GM19438 (cell line): ENCODE measurements around the gene CDH13.

Source experiments
- ATAC-seq: cut with Tn5 transposase; IDR thresholded peaks from one replicate; pipeline ENCODE4 v1.9.1; 2021; ENCODE audit warnings: low read depth; ENCODE audit not compliant: unreplicated experiment

CDH13 gene

DNA sequence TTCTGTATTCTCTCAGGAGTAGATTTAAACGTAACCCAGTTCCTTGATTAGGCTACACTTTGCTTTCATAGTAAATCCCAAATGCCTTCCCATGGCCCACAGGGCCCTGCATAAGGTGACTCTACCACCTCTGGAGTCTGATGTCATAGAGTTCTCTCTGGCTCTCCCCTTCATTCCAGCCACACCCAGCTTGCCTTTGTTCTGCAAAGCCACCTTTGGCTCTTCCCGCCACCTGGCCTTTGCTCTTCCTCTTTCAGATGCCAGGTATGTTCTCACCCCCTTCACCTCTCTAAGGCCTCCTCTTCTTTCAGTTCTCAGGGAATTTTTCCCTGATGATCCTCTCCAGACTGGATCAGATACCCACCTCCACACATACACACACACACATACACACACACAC lies 1039.7 kb downstream of the CDH13 start:
- ATAC-seq, result no peak

DNA sequence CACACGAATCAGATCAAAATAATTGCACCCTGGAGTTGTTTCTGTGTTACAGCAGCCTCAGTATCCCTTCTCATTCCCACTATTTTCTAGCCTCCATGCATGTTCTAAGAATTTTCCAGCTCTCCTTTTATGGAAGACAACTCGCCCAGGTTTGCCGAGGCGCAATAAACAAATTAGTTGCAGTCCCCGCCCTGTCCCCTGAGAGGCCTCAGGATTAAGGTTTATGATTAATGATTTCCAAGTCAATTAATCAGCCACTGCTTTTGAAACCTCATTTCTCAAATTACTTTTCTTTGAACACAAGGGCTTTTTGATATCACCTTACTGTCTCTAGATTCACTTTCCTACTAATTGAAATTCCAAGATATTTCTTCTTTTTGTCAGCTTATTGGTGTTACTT lies 1042.7 kb downstream of the CDH13 start:
- no peak for ATAC-seq

DNA sequence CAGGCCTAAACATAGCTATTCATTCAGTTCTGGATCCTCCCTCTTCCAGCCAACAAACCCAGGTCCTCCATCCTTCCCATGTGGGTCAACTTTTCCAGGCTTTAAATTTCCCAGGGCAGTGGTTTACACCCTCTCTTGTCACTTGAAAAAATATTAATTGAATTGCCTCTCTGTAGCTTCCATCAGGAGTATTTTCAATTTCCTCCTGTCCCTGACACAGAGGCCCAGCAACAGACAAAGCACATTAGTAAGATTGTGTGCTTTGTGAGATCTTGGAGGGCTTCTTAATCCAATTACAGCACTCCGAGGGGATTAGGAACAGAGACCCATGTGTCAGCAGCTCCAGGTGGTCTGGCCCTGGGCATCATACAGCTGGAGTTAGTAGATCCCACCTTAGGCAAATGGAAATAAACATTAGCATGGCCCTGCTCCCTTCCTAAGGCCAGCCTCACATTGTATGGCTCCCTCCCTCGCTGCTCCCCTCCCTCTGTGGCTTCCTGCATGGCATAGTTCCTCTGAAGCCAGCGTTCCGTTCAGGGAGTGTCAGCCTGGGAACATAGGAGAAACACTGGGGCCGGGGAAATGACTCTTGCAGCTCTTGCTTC lies 1048.3 kb downstream of the CDH13 start:
- no peak for ATAC-seq

DNA sequence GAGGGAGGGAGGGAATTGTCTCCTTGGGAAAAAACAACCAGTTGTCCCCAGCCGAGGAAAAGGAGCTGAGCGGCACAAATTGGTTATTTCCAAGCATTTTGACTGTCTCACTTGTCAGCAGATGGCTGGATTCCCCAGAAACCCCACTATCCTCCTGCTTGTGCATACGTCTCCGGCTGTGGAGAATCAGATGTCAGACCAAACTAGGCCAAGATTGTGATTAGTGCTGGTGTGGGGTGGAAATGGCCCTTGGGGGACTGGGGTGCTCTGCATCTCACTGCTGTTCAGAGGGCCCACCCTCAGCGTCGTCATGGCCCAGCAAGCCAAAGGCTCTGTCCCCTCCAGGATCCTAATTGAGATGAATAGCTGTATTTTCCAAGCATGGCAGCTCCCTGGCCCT lies 1049.3 kb downstream of the CDH13 start:
- ATAC-seq, result no peak

DNA sequence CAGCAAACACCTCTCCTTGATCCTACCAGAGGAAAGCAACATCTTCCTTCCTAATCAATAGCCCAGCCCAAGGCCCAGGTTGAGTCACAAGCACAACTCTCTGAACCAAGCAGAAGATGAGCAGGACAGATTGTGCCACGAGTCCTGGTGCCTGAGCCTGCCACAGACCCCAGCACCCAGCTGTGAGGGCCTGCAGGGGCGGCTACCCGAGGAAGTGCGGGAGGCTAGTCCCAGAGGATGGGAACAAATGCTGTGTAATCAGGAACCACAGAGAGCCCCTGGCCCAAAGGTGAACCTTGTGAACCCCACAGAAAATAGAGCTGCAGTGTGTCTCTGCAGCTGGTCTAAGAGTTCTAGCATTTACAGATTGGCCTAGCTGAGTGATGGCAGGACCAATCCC lies 1054.2 kb downstream of the CDH13 start:
- ATAC-seq, result no peak

DNA sequence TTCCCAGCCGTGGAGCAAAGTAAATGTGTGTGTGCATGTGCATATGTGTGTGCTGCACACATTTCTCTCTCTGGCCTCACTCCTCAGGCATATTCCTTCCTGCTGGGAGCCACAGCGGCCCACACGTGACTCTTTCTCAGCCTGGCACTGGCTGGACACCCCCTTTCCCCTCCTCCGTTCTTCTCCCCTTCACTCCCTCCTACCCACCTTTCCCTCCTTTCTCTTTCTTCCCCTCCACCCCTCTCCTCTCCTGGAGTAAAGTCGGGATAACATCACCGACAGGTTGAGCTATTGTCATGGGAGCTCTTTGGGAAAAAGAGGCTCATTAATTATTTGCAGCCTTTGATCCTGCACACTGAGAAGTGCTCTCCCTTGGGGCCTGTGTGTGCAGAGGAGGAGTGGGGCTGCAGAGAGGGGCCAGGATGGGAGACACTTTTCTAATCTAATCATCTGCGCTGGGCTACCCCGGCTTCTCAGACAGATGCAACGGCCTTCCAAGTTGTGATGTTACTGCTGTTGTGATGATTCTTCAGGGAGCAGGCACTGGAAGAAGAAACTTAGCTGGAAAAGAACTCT lies 1054.7 kb downstream of the CDH13 start:
- ATAC-seq, result no peak

DNA sequence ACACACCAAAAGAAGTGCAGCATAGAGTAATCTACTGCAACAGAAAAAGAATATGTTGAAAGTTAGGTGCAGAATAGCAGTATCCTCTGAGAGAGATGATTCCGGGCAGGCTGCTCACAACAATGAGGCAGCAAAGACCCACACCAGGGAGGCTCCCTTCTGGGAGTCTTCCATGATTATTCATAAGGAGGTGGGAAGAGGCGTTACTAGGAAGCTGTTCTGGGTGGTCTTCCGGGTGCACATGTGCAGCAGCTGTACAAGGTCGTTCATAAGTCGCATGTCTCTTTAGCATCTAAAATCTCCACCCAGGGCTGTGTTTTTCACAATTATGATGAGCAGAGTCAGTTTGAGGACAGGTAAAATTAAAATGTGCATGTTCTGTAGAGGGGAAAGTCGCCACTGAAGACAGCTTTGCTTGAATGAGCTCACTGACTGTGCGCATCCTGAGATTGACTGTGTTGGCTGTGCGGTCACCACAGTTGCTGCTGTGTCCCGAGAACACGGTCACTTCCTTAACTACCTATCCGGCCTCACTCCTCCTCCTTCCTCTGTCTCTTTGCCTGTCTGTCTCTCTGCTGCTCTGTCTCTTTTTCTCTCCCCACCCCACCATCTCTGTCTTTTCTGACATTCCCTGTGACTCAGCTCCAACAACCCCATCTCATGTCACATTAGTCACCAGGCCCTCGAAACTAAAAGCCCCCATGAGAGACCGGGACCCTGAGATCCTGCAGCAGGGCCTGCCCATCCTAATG lies 1055.5 kb downstream of the CDH13 start:
- ATAC-seq, result no peak

DNA sequence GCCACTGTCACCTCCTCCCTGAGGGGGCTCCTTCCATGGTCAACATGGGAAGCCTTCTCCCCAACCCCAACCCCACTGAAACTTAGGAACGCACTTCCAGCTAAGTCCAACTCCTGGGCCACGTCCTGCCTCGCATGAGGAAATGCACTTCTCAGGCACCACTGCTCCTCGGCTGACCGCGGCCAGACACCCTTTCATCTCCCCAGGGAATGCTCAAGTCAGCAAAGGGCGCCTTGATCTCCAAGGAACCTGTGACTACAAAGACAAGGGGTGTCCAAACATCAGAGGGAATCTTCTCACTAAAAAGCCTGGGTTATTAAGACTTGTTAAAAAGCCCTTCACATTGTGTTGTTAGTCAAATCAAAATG lies 1056.1 kb downstream of the CDH13 start:
- no peak for ATAC-seq

DNA sequence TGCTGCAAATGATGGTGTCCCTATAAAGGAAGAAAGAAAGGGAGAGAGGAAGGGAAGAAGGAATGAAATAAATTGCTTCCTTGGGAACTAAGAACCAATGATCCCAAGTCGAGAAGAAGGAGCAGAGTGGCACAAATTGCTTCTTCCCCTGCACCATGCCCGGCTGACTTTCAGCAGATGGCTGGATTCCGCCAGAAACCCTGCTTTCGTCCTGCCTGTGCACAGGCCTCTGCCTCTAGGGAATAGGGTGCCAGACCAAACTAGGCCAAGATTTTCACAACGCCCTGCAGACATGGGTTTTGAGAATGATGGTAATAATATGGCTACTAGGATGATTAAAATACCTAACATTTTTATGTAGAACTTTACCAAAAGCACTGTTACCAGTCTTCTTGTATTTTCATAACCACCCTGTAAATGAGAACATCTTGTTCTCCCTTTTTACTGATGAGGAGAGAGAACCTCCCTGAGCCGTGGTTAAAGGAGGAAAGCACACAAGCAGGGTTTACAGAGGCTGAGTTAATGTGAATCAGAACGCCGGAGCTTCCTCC lies 1058.9 kb downstream of the CDH13 start:
- no peak for ATAC-seq

DNA sequence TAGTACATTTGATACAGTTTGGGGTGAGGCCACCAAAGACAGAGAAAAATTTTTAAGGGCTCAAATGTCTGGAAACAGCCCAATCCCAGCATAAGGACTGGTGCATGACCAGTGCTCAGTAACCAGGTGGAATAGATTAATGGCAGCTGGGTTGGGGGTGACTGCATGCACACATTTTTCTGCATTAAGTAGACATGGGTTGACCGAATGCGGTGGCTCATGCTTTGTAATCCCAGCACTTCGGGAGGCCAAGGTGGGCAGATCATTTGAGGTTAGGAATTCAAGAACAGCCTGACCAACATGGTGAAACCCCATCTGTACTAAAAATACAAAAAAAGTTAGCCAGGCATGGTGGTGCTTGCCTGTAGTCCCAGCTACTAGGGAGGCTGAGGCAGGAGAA lies 1060.0 kb downstream of the CDH13 start:
- no peak for ATAC-seq

DNA sequence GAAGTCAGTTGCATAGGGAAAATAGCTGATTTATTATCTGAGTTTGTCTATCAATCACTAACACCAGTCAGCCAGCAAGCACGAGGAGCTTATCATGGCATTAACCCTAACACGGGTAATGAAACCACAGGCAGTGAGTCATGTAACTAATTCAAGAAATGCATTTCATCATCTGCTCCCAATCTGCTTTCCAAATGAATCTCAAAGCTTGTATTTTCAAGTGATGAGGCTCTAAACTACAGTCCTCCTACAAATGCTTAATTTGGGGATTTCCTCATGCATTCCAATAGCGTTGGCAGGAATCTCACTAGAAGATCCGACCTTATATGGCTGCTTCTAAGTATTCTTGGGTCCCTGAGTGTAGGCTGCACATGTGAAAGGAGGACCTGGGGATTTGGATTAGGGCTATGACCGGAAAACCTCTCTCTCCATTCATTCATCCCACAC lies 1062.6 kb downstream of the CDH13 start:
- ATAC-seq, result no peak

DNA sequence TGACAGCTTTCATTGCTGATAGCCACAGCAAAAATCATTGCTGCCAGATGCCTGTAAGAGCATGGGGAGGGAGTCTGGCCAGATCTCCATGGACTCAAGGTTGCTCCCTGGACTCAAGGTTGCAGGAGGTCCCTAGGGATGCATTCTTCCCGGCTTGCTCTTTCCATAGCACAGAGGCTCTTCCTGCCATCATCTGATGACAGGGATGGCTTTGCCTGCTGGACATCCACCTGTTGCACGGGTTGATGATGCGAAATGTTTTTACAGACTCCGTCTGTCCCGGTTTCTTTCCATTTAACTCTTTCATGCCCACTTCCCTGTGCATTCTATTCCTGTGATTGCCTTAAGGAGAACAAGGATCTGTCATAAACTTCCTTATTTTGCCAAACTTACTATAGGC lies 1065.5 kb downstream of the CDH13 start:
- no peak for ATAC-seq

DNA sequence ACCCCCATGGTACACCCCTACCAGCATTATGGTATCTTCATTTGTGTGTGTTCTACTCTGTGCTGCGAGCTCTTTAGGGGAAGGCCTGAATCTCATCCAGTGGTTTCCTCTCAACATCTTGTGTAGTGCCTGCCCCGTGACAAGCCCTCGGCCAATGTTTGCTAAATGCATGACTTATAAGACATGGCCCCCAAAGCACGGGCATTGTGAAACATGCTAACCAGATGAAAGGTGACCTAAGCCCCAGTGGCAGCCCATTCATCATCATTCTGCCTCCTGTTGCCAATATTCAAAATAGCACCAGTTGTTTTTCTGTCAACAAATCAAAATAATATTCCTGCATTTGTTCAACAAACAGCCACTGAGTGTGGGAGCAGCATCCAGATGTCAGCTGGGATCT lies 1072.2 kb downstream of the CDH13 start:
- no peak for ATAC-seq

DNA sequence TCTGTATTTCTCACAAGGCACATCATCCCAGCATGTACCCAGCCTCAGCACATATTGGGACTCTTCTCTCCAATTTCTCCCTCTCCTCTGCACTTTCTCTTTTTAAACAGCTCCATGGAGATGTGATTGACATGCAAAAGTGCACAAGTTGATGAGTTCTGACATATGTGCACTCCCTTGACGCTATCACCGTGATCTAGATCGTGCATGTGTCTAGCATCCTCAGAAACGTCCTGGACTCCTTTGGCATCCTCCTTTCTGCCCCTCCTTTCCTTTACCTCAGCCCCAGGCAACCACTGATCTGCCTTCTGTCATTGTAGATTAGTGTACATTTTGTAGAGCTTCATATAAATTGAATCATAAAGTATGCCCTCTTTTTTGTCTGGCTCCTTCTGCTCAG lies 1073.0 kb downstream of the CDH13 start:
- no peak for ATAC-seq

DNA sequence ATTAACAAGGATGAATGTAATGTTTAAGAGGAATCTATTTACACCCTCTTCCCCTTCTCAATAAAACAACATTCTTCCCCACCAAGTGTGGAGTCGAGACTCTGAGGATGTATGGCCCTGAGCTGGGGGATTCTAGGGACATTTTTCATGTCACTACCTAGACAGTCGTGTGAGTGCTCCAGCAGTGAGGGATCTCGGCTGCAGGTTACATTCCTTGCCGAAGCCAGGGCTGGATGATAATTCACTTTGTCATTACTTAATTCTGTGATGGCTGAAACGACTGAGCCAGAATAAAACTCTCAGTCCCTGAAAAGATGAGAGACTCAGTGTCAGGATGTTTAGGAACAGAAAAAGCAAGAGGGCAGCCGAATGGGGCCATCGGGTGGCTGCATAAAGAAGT lies 1074.1 kb downstream of the CDH13 start:
- no peak for ATAC-seq

DNA sequence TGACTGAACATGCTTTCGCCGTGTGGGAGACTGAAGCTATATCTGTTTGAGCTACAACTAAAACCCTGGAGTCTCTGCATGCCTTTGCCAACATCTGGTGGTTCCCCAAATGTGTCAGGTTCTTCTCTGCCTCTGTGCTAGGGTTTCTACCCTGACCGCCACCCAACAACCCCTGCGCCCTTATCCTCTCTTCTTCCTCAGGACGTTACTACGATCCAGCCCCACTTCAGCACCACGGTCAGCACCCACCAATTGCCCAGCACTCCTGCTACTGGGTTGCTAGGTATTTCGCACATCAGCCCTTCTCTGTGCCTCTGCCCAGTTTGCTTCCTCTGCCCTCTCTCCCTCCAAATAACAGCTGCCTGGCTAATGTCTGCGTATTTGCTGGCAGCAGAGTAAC lies 1074.7 kb downstream of the CDH13 start:
- ATAC-seq, result no peak

DNA sequence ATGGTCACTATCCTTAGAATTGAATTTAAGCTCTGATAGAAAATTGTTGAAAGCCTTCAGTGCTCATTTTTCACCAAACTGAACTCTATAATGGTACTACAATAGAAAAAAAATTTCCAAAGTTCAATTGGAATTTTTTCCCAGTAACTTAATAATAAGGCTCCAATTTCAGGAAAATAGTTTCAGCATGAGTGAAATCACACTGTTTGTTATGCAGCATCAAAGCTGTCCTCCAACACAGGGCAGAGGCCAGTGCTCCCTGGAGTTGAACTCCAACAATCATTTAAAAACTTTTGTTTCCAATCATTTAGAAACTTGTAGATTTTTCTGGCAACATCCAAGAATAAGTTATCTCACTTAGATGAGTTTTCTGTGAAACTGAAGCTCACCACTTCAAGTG lies 1077.9 kb downstream of the CDH13 start:
- no peak for ATAC-seq

DNA sequence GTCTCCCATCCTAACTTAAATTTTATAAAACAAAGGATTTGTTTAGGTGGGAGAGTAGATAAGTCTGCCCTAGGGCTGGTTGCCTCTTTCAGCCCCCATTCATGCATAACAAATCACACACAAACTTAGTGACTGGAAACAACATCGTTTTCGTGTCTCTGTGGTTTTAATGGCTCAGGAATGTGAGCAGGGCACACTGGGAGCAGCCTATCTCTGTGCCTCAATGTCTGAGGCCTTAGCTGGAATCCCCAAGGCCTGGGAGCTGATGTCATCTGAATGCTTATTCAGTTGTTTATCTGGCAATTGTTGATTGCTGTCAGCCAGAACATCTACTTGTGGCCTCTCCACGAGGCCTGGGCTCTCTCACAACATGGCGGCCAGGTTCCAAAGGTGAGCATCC lies 1079.1 kb downstream of the CDH13 start:
- ATAC-seq, result no peak

DNA sequence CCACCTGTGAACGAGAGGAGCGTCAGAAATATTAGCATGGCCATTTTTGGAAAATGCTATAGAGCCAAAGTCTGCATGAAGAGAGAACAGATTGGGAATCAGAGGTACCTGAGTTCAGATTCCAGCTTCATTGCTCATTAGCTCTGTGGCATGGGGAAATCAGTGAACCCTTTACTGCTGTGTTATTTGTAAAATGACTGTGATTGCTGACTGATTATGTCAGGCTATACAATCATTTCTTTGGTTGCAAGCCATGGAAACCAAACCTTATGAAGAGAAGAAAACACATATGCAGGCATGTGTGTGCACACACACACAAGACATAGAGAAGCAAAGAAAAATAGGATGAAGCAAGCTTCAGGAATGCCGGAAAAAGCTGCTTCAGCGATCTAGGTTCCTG lies 1079.6 kb downstream of the CDH13 start:
- ATAC-seq, result no peak

DNA sequence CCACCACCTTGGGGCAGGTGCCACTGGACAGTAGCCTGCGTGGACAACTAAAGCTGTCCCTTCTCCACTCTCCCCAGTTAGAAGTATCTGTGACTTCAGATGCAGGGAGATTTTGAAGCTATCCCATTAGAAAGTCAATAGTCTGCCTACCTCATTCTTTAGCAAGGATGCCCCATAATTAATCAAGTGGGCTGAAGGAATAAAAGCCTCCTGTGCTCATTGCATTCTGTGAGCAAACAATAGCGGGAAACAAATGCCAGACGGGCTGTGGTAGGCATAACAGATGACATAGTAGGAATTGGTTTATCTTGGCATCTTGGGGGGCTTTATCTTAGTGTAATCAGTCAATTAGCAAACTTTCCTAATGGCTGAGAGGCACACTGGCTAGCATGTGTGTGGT lies 1084.3 kb downstream of the CDH13 start:
- ATAC-seq, result no peak

DNA sequence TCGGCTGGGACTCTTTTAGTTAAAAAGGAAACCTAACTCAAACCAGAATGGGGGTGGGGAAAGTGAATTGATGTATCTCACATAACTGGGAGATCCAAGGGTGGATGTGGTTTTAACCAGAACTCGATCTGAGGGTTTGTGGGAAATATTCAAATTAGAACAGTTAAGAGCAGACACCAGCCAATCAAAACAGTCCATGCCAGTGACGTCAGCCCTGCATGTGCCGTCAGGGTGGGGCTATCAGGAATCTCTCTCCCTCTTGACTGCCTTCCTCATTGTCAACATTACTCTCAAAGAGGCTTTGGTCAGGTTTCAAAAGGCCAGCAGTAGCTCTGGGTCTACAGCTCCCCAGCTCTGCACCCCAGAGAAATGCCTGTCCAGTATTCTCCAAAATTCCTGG lies 1086.8 kb downstream of the CDH13 start:
- no peak for ATAC-seq

DNA sequence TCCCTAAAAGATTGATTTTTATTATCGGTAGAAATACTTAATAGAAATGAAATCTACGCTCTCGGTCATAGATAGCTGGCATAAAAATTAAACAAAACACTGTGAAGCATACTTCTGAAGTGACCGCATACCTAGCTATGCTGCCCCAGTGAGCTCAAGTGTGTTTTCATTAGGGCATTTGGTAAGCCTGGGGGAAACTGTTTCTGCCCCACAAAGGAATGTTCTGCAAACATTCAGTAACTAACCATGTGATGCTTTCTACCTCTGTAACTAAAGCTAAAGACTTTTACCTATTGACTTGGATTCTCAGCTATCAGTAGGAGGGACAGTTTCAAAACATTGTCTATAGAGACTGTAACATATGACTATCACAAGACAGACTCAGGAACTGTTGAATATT lies 1087.5 kb downstream of the CDH13 start:
- ATAC-seq, result no peak
